Activated CD8-positive, alpha-beta memory T cell treated with anti-CD3 and anti-CD28 coated beads, Interleukin-2, amount 50 U/mL, for 1 hour (primary cell): ENCODE results near the gene STAB1.
A peak's percentile ranks its signal among the peaks of the same experiment; 100 is the strongest.

Source experiments
- DNase-seq: peaks from one replicate; pipeline ENCODE4 v3.0.0-alpha.2; 2020; ENCODE audit errors: extremely low read depth

Gene STAB1

GRCh38 chr3:52534281-52535183, 39.4 kb downstream of the STAB1 start:
- no peak for DNase-seq

DNA sequence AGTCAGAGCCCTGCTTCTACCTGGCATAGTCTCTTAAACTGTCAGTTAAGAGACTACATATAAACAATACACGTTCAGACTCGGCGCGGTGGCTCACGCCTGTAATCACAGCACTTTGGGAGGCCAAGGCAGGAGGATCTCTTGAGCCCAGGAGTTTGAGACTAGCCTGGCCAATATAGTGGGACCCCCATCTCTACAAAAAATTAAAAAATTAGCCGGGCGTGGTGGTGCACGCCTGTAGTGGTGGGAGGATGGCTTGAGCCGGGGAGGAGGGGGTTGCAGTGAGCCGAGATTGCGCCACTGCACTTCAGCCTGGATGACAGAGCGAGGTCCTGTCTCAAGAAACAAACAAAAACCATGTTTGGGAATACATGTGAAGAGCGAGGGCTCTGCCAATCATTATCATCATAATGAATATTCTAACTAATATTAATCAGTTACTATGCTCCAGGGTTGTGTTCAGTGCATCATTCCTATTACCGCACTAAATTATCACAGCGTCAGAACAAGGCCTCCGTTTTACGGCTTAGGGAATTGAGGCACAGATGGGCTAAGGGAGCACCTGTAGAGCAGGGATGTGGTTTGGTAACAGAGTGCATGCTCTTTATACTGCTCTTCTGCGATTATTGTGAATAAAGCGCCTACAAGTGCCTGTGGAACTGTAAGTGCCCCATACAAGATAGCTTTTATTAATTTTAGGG, 40.4 kb downstream of the STAB1 start:
- no peak for DNase-seq

DNA sequence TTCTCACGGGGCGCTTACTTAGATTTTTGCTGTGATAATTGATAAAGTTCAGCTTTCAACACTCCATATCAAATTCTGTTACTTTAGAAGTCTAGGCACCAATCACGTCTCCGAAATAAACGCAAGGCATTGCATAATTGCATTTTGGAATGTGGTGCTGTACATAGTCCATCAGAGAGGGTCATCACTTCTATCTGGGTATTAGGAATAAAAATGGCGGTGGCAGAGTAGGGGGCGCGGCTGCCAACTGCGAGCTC, 40.9 kb downstream of the STAB1 start:
- no peak for DNase-seq

- peak; percentile 88 for DNase-seq
Measured at GRCh38 chr3:52536369-52537164, 41.4 kb downstream of the STAB1 start, which contains the start of gene UQCC5. UQCC5 (plus strand) TSS chr3:52536605; CDS start chr3:52536756, 151 bp downstream.

DNA sequence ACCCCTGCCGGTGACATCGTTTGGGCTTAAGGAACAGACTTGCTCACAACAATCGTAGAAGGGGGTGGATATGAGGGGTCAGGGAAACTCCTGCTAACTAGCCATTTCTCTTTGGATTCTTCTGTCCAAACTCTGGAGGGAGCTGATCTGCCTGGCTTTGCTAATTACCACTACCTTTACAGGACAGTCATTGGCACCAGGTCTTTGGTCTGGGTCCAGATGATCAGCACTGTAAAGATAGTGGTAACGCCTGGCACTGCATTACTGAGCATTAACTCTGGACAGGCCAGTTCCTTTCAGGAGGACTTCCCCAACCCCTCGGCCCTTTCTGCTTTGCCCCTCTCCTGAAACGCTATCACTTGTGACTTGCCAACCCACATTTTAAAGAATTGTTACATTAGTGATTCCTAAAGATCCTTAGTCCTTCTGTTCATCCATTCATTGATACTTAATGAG, 42.1 kb downstream of the STAB1 start:
- no peak for DNase-seq

- DNase-seq, result no peak
Measured at GRCh38 chr3:52537726-52538421, 42.7 kb downstream of the STAB1 start.

- no peak for DNase-seq
Measured at GRCh38 chr3:52539010-52539653, 44.0 kb downstream of the STAB1 start.

DNA sequence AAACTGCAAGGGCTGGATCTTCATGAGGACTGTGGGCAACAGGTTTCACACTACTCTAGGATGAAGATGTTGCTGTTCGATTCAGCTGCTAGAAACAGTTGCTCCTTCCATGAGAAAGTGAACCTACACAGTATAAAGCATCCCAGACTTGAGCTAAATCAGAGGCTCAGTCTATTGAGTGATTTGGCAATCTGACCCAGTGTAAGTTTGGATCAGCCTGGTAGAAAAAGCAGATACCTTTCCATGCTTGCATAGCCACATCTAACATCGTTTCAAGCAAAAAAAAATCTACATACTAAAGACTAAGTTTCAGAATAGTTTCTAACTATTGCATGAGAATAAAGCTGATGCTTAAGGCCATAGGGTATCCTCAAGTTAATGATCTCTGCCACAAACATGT, 45.9 kb downstream of the STAB1 start:
- DNase-seq, result no peak

GRCh38 chr3:52544937-52545336, 49.8 kb downstream of the STAB1 start:
- no peak for DNase-seq

- DNase-seq, result no peak
Measured at GRCh38 chr3:52546111-52546901, 51.2 kb downstream of the STAB1 start.

DNA sequence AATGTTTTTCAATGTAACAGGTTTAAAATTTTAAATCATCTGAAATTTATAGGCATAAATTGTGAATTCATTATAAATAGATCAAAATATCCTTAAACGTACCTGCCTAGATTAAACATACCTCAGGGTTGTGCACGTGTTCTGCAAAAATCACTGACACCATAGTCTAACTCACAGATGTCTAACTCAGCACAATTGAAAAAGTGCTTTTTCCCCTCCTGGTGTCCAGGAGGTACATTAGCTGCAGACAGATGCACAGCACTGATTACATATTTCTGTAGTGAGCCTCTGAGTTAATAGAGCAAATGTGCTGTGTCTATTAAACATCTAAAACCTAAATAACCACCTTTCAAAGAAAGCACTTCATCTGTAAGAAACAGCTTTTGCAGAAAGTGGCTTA, 52.0 kb downstream of the STAB1 start:
- no peak for DNase-seq

DNA sequence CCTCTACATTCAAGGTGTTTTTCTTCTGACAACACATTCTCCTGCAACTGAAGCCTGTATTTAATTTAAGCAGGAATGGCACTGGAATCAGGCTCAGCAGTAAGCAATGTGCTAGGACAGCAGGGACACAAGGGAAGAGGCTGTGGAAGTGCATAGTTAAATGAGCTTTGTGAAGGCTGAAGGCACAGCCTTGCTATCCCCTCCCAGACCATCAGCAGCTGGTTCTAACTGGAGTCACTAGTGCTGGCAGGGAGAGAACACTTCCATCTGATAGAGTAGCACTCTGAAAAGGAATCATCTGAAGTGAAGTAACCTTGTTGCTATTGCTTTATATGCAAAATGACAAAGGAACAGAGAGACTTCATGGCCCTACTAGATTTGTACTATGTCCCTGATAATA, 56.0 kb downstream of the STAB1 start:
- no peak for DNase-seq

- no peak for DNase-seq
Measured at GRCh38 chr3:52552089-52552488, 57.0 kb downstream of the STAB1 start.

DNA sequence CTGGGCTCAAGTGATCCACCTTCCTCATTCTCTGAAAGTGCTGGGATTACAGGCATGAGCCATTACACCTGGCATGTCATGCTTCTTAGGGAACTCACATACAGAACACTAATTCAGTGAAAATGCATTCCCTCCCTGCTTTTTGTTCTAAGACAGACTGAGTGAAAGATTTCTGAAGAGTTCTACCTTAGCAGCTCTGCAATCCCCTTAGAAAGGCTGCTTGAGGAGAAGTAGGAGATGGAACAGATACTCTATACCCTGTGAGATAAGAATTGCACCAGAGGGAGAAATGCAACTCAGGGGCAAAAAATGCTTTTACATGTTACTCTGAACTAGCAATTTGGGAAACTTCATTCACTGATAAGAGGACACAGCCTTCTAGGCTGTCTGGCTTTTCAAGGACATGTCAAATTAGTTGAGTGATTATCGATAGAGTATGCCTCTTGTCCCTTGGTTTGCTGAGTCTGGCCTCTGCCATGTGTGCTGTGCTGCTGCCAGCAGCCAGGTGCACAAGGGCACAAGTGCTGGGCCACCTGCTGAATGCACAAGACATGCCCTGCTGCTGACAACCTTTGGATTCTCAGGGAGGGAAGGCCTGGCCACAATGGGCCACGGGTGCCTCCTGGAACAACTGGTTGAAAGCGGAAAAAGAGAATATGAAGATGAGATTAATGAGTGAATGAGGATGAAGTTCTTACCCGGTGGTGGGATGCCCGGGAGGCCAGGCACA, 59.1 kb downstream of the STAB1 start:
- DNase-seq, result no peak

- DNase-seq, result no peak
Measured at GRCh38 chr3:52555056-52555455, 59.9 kb downstream of the STAB1 start.

GRCh38 chr3:52557011-52557960, 62.1 kb downstream of the STAB1 start:
- no peak for DNase-seq

GRCh38 chr3:52558436-52558835, 63.3 kb downstream of the STAB1 start:
- DNase-seq, result no peak

- DNase-seq, result no peak
Measured at GRCh38 chr3:52561028-52561747, 66.0 kb downstream of the STAB1 start.
